GM12864 (cell line): Measurements from ENCODE around the gene TTBK1.

Experiments
- DNase-seq: peaks from one replicate; pipeline ENCODE4 v3.0.0-alpha.2; 2011; ENCODE audit warnings: low read depth
- H3K4me3 ChIP-seq: 2 replicates; pipeline ENCODE4 v1.5.1; 2011; ENCODE audit warnings: mild to moderate bottlenecking, low read depth, low read length, control low read depth
- CTCF ChIP-seq: IDR thresholded peaks from 2 replicates; pipeline ENCODE4 v1.5.1; 2011; ENCODE audit warnings: low read depth, mild to moderate bottlenecking, moderate library complexity, low read length, control low read depth, inconsistent platforms; ENCODE audit errors: missing control alignments

Gene TTBK1

GRCh38 chr6:43229803-43230620 lies 13.3 kb upstream of the TTBK1 start:
- no peak for DNase-seq
- TF ChIP-seq CTCF: no peak
- H3K4me3 ChIP-seq: no peak overlapping the region

GRCh38 chr6:43231053-43231452 lies 12.2 kb upstream of the TTBK1 start:
- TF ChIP-seq CTCF: no peak
- H3K4me3 ChIP-seq: no peak overlapping the region
- no peak for DNase-seq

- DNase-seq: no peak
- no peak overlapping the region for H3K4me3 ChIP-seq
- TF ChIP-seq CTCF: no peak
Measured at GRCh38 chr6:43231735-43232450, 11.4 kb upstream of the TTBK1 start.

- TF ChIP-seq CTCF: no peak
- DNase-seq: no peak
- no peak overlapping the region for H3K4me3 ChIP-seq
Measured at GRCh38 chr6:43235841-43236240, 7.4 kb upstream of the TTBK1 start.

- H3K4me3 ChIP-seq: no peak overlapping the region
- no peak for DNase-seq
- no peak for TF ChIP-seq CTCF
Measured at GRCh38 chr6:43239054-43239453, 4.2 kb upstream of the TTBK1 start.

- TF ChIP-seq CTCF: no peak
- DNase-seq: no peak
- no peak overlapping the region for H3K4me3 ChIP-seq
Measured at GRCh38 chr6:43240950-43241349, 2.3 kb upstream of the TTBK1 start.
